Ovary (tissue), 9 donors: ENCODE measurements around the gene ANO8. TPM values are rescaled to one million over a fixed set of nuclear protein-coding genes. Genes with fewer than 3 reads are reported as not detected.

Experiments
- DNase-seq, 5 donors: peaks; one replicate each; pipeline ENCODE4 v3.0.0-alpha.2; 2019 to 2020
- H3K27ac ChIP-seq, 2 donors: fragments of 200-600 bp; one replicate each; pipeline versions ENCODE4 v1.5.1 to v1.8.0; 2019 to 2022
- H3K27me3 ChIP-seq: fragments of 200-600 bp; one replicate; pipeline ENCODE4 v1.8.0; 2022
- H3K36me3 ChIP-seq: fragments of 200-600 bp; sonication (generic); one replicate; pipeline ENCODE4 v1.5.1; 2019
- H3K4me1 ChIP-seq: one replicate; pipeline ENCODE4 v1.8.1; 2013; ENCODE audit warnings: mild to moderate bottlenecking, moderate library complexity; ENCODE audit not compliant: insufficient read depth
- H3K4me3 ChIP-seq: fragments of 200-600 bp; sonication (generic); one replicate; pipeline ENCODE4 v1.5.1; 2017
- H3K9me3 ChIP-seq, 2 donors: fragments of 200-600 bp in 1 of 2; sonication (generic) in 1 of 2; one replicate each; pipeline versions ENCODE4 v1.5.1 to v1.8.1; 2013 to 2019; ENCODE audit warnings: mild to moderate bottlenecking in 1 of 2, moderate library complexity in 1 of 2
- EP300 ChIP-seq: sonication (generic); formaldehyde crosslinking; IDR thresholded peaks from one replicate; pipeline ENCODE4 v1.6.1; 2017; ENCODE audit warnings: antibody characterized with exemption
- POLR2A ChIP-seq: fragments of 450-650 bp; IDR thresholded peaks from one replicate; pipeline ENCODE4 v1.6.1; 2017; ENCODE audit warnings: antibody characterized with exemption, mild to moderate bottlenecking, moderate library complexity
- WGBS, 3 donors: extraction: QIAGEN DNeasy Blood & Tissue Kit in 1 of 3; methylation state at CpG; one replicate each; pipeline versions ENCODE4 v1.1.5 to v1.1.7; 2013 to 2017; 5-methylcytosine and 5-hydroxymethylcytosine counted together
- intact Hi-C, 4 donors: fragments of 100-400 bp; cut with DNase I; formaldehyde crosslinking; loops; one replicate each; pipeline versions ENCODE4 v1.11.0 to v1.15.1; 2022 to 2023
- polyA plus RNA-seq, 2 donors: library from polyadenylated mRNA; stranded (reverse); fragments of 200-250 nt in 1 of 2; fragments of 350-450 nt in 1 of 2; fragmentation: Illumina TruSeq in 1 of 2; extraction: RNeasy Lipid Tissue Mini Kit (QIAGEN cat#74804) in 1 of 2; gene quantifications; one replicate each; pipeline ENCODE4 v1.2.3, GENCODE V29; 2013 to 2014
- total RNA-seq, 7 donors: library from RNA; depleted of rRNA in 2 of 7; stranded (reverse); fragments of >200 nt in 2 of 7; fragmentation: NEBNext Ultra II Directional in 3 of 7; extraction: Animal tissue kit (Norgen Biotek cat#: 25700) in 3 of 7; gene quantifications; one replicate each; pipeline versions ENCODE4 v1.1.0 to v1.2.4, GENCODE V29; 2016 to 2023
- TF ChIP-seq, protein P1 (sequence below), 3 donors: fragments of 450-650 bp in 2 of 3; fragments of 200-600 bp in 1 of 3; IDR thresholded peaks; one replicate each; pipeline versions ENCODE4 v1.5.1 to v1.8.0; 2016 to 2022; ENCODE audit warnings: antibody characterized with exemption in 3 of 3, mild to moderate bottlenecking in 1 of 3
- donor health status: DM: no; HTN: no; CAD: no; lungs with moderate emphysema.
- donor health status: DM: no; HTN: no; CAD: no.
- donor health status: Bipolar disorder and iron deficiency.
- donor health status: DM: yes; HTN: yes; CAD: no.
- donor health status: DM: no; HTN: no; CAD: no.
- donor health status: DM: yes; HTN: yes; CAD: no.

ANO8 gene
- total and polyA plus RNA-seq, 9 donors: 2.0 to 8.9 (median 3.7) TPM

GRCh38 chr19:17359905-17360800, 25.5 kb upstream of the ANO8 start:
- Histone ChIP-seq H3K9me3 (no peaks in the 10 kb centered on the region), H3K27me3 (no peaks in the 10 kb centered on the region), H3K4me1 (no peaks in the 10 kb centered on the region), H3K4me3 (no peak overlapping the region), H3K36me3 (no peaks in the 10 kb centered on the region), H3K27ac (no peak overlapping the region)
- DNase-seq: no peak
- 84 to 91% (median 88%) methylated on average over 6 of the region's 6 CpGs for WGBS, 3 donors
- TF ChIP-seq, protein P1, sequence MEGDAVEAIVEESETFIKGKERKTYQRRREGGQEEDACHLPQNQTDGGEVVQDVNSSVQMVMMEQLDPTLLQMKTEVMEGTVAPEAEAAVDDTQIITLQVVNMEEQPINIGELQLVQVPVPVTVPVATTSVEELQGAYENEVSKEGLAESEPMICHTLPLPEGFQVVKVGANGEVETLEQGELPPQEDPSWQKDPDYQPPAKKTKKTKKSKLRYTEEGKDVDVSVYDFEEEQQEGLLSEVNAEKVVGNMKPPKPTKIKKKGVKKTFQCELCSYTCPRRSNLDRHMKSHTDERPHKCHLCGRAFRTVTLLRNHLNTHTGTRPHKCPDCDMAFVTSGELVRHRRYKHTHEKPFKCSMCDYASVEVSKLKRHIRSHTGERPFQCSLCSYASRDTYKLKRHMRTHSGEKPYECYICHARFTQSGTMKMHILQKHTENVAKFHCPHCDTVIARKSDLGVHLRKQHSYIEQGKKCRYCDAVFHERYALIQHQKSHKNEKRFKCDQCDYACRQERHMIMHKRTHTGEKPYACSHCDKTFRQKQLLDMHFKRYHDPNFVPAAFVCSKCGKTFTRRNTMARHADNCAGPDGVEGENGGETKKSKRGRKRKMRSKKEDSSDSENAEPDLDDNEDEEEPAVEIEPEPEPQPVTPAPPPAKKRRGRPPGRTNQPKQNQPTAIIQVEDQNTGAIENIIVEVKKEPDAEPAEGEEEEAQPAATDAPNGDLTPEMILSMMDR (IDR thresholded peaks at IDR 0.05): no peak
- intact Hi-C loops: no loop called here

- Histone ChIP-seq H3K36me3 (no peaks in the 10 kb centered on the region), H3K4me1 (no peaks in the 10 kb centered on the region), H3K4me3 (no peak overlapping the region), H3K9me3 (no peaks in the 10 kb centered on the region), H3K27me3 (no peaks in the 10 kb centered on the region), H3K27ac (no peak overlapping the region)
- intact Hi-C loops: no loop called here
- TF ChIP-seq, protein P1 (IDR thresholded peaks at IDR 0.05): no peak
- TF ChIP-seq POLR2A (no peak), EP300 (no peak)
- 80 to 88% (median 84%) methylated on average over 7 of the region's 7 CpGs for WGBS, 3 donors
- no peak for DNase-seq
These were observed 23.7 kb upstream of the ANO8 start for GRCh38 chr19:17358395-17358794.

GRCh38 chr19:17357724-17358123, 23.1 kb upstream of the ANO8 start:
- H3K36me3 ChIP-seq: no peaks in the 10 kb centered on the region
- 82 to 84% (median 84%) methylated on average over 11 of the region's 11 CpGs for WGBS, 3 donors
- H3K27ac ChIP-seq: no peak overlapping the region
- DNase-seq: no peak
- H3K4me1 ChIP-seq: no peaks in the 10 kb centered on the region
- TF ChIP-seq, protein P1 (IDR thresholded peaks at IDR 0.05): no peak
- no peak for TF ChIP-seq EP300
- no peak for TF ChIP-seq POLR2A
- intact Hi-C loops: no loop called here
- no peak overlapping the region for H3K4me3 ChIP-seq
- H3K27me3 ChIP-seq: no peaks in the 10 kb centered on the region
- H3K9me3 ChIP-seq: no peaks in the 10 kb centered on the region

GRCh38 chr19:17357078-17357666, 22.5 kb upstream of the ANO8 start:
- H3K9me3 ChIP-seq: no peaks in the 10 kb centered on the region

GRCh38 chr19:17353386-17353785, 18.7 kb upstream of the ANO8 start:
- H3K27me3 ChIP-seq: no peaks in the 10 kb centered on the region
- no peaks in the 10 kb centered on the region for H3K4me1 ChIP-seq
- TF ChIP-seq, protein P1 (IDR thresholded peaks at IDR 0.05): no peak
- no peak for TF ChIP-seq POLR2A
- TF ChIP-seq EP300: no peak
- no peak overlapping the region for H3K4me3 ChIP-seq
- no peaks in the 10 kb centered on the region for H3K36me3 ChIP-seq
- WGBS, 3 donors: 82 to 85% (median 83%) methylated on average over 8 of the region's 8 CpGs
- DNase-seq: no peak
- intact Hi-C loops: no loop called here
- no peaks in the 10 kb centered on the region for H3K9me3 ChIP-seq
- H3K27ac ChIP-seq: no peak overlapping the region

More at GRCh38 chr19:17357078-17357666, 22.5 kb upstream of the ANO8 start:
- Histone ChIP-seq H3K27me3 (no peaks in the 10 kb centered on the region), H3K4me1 (no peaks in the 10 kb centered on the region), H3K4me3 (no peak overlapping the region), H3K36me3 (no peaks in the 10 kb centered on the region), H3K27ac (no peak overlapping the region)
- 87 to 94% (median 90%) methylated on average over 7 of the region's 7 CpGs for WGBS, 3 donors
- no peak for TF ChIP-seq POLR2A
- DNase-seq: no peak
- intact Hi-C loops: no loop called here
